Eye (tissue), 1 donor: ENCODE measurements around the gene PHACTR2.

Experiments
- DNase-seq: peaks from one replicate; pipeline ENCODE4 v3.0.0-alpha.2; 2015

The PHACTR2 gene

GRCh38 chr6:143675946-143676345 is 1.8 kb upstream of the PHACTR2 start:
- no peak for DNase-seq

- no peak for DNase-seq
These were observed 1.2 kb upstream of the PHACTR2 start for GRCh38 chr6:143676437-143677045.

- no peak for DNase-seq
These were observed 231 bp upstream of the PHACTR2 start for GRCh38 chr6:143677577-143677890.

GRCh38 chr6:143679041-143679440 is 1.3 kb downstream of the PHACTR2 start:
- peak; percentile 60 for DNase-seq

- peak; percentile 49 for DNase-seq
These were observed 2.4 kb downstream of the PHACTR2 start for GRCh38 chr6:143680141-143680540.

- DNase-seq: no peak
These were observed 5.0 kb downstream of the PHACTR2 start for GRCh38 chr6:143682805-143683204.

GRCh38 chr6:143684486-143684885 is 6.7 kb downstream of the PHACTR2 start:
- no peak for DNase-seq

GRCh38 chr6:143685653-143686052 is 7.9 kb downstream of the PHACTR2 start:
- DNase-seq: no peak

- no peak for DNase-seq
These were observed 9.8 kb downstream of the PHACTR2 start for GRCh38 chr6:143687591-143687990.

- no peak for DNase-seq
These were observed 10.9 kb downstream of the PHACTR2 start for GRCh38 chr6:143688681-143689080.

- no peak for DNase-seq
These were observed 12.1 kb downstream of the PHACTR2 start for GRCh38 chr6:143689852-143690251.

- DNase-seq: no peak
These were observed 13.4 kb downstream of the PHACTR2 start for GRCh38 chr6:143691155-143691554.

- no peak for DNase-seq
These were observed 14.3 kb downstream of the PHACTR2 start for GRCh38 chr6:143691900-143692636.

GRCh38 chr6:143692696-143693095 is 14.9 kb downstream of the PHACTR2 start:
- DNase-seq: no peak

GRCh38 chr6:143694013-143694412 is 16.2 kb downstream of the PHACTR2 start:
- DNase-seq: no peak

- no peak for DNase-seq
These were observed 16.8 kb downstream of the PHACTR2 start for GRCh38 chr6:143694560-143694959.

- no peak for DNase-seq
These were observed 17.6 kb downstream of the PHACTR2 start for GRCh38 chr6:143695130-143695968.

GRCh38 chr6:143695969-143696663 is 18.4 kb downstream of the PHACTR2 start:
- DNase-seq: no peak

GRCh38 chr6:143696664-143697000 is 18.9 kb downstream of the PHACTR2 start:
- no peak for DNase-seq

GRCh38 chr6:143697076-143697800 is 19.5 kb downstream of the PHACTR2 start:
- DNase-seq: no peak

GRCh38 chr6:143698329-143698728 is 20.6 kb downstream of the PHACTR2 start:
- DNase-seq: no peak

GRCh38 chr6:143698759-143699429 is 21.1 kb downstream of the PHACTR2 start:
- DNase-seq: no peak
